HG02885 (cell line): ENCODE results near the gene COQ5.
"Not testable (repeated sequence)": the region's sequence is repeated elsewhere in the genome, so short reads cannot be mapped to it uniquely, and the experiment has no call there.

Experiments
- ATAC-seq: cut with Tn5 transposase; IDR thresholded peaks from one replicate; pipeline ENCODE4 v1.9.1; 2021; ENCODE audit warnings: mild to moderate bottlenecking; ENCODE audit not compliant: unreplicated experiment, poor library complexity

The COQ5 gene

DNA sequence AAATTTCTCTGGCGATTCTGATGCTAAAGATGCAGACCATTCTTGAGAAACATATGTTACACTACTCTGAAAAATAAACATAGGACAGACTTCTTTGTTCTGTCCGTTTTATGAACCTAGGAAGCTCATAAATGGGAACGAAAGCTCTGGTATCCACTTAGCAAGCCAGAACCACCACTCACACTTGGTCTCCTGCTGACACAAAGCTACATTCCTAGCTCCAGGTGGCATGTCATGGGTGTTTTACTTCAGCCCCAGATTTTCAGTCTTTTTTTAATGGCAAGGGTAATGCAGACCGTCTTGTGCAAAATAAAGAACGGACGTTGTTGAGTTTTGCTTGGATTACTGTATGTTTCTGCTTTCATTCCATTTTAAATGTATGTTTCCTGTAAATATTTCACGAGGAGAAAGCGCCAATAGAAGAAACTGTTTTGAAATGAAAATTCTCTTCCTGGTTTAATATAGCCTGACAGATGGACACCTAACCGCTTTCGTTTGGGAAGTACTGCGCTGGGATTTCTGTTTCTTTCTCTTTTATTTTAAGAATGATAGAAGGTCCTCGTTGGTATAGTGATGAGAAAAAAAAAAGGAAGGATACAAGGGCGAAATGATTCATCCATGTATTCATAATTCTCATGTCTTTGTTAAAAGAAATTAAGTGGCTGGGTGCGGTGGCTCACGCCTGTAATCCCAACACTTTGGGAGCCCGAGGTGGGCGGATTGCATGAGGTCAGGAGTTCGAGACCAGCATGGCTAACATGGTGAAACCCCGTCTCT is 871 bp upstream of the COQ5 start:
- ATAC-seq = no peak

DNA sequence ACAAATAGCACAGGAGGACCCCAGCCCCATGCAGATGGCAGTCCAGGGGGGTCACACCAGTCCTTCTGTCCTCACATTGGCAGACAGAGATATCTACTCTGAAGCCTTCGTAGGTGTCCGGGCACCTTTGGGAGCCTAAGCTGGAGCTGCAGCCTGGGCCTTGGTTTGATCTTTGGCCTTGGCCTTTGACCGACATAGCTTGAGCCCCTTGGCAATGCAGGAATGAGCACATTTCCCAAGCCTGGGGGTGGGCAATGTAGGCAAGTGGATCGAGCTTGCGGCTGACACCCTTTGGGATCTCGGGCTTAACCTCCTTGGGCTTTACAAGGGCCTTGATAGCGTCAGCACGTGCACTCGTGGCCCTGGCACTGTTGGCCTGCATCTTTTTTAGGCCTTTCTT is 6.4 kb downstream of the COQ5 start:
- ATAC-seq = no peak

DNA sequence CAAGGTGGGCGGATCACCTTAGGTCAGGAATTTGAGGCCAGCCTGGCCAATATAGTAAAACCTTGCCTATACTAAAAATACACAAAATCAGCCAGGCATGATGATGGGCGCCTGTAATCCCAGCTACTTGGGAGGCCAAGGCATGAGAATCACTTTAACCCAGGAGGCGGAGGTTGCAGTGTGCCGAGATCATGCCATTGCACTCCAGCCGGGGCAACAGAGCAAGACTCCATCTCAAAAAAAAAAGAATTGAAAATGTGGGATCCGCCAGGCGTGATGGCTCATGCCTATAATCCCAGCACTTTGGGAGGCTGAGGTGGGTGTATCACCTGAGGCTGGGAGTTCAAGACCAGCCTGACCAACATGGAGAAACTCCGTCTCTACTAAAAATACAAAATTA is 9.6 kb downstream of the COQ5 start:
- not testable (repeated sequence) for ATAC-seq

DNA sequence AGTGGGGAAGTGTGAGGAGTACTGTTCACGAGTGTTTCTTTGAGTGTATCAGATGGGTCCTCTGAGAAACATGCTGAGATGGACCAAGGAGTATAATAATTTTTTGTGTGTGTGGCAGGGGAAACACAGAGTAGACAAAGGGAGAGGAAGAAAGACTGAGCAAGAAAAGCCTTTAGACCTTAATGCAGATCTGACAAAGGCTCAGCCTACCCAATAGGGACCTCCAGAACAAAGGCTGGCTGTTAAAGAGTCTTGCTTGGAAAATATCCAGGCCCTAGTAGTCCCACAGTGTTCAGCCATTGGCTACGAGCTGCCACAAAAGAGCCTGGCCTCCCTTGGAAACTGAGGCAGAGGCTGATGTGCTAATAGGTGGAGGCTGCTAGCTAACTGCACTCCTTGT is 13.5 kb downstream of the COQ5 start:
- no peak for ATAC-seq

DNA sequence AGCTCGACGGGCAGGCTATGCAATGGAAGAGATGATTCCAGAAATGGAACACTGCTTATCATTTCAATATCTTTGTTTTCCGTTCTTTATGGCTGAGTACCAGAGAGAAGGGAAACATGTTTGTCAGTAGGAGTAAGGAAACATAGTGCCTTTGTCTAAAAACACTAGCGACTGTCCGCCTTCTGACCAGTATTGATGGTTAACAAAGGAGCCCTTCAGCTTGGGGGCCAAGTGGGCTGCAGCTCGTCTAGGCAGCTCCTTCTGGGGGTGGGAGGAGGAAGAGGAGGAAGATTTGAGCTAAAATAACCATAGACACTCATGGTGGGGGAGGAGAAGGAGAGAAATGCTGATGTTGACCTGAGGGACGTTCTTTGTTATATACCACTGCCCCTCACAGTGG is 15.0 kb downstream of the COQ5 start:
- ATAC-seq = no peak

DNA sequence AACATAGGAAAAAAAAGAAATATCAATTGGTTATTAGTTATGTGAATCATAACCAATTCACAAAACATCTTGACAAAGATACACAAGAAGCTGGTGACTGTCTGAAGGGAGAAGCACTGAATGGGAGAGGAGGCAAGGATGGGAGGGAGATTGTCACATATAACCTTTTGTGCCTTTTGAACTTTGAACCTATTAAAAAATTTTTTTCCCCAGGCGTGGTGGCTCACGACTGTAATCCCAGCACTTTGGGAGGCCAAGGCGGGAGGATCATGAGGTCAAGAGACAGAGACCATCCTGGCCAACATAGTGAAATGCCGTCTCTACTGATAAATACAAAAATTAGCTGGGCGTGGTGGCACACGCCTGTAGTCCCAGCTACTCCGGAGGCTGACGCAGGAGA is 20.4 kb downstream of the COQ5 start:
- no peak for ATAC-seq

DNA sequence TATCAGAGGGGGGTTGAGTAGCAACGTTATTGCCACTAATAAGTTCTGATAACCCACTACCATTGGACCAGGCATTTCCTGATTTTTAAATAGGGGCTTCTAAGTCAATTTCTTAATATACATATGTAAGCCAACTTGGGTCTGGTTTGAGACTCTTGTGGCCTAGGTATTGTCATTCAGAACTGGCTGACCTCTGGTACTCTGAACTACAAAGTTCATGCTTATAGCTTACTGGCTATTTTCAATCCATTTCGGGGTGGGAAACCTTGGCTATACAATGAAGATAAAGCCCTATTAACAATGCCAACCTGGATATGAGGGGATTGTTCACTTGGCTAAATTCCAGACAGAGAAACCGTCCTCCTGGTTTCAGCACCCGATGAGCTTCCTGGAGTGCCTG is 24.4 kb downstream of the COQ5 start:
- no peak for ATAC-seq

DNA sequence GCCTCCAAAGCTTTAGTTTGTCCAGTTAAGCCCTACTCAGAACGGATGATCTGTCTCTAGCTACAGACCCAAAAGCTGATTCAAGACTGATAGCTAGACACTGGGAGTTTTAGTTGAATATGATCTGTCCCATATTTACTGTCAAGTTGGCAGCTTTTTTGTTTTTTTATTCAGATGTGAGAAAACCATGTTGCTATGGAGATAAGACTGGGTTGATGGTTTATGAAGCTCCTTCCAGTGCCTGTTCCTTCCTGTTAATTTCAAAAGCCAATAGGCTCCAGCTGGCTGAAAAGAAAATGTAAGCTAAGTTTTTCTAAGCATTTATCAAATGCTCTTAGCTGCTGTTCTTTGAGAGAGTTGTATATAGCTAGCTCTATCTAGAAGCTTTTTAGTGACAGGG is 28.4 kb downstream of the COQ5 start:
- ATAC-seq = no peak

DNA sequence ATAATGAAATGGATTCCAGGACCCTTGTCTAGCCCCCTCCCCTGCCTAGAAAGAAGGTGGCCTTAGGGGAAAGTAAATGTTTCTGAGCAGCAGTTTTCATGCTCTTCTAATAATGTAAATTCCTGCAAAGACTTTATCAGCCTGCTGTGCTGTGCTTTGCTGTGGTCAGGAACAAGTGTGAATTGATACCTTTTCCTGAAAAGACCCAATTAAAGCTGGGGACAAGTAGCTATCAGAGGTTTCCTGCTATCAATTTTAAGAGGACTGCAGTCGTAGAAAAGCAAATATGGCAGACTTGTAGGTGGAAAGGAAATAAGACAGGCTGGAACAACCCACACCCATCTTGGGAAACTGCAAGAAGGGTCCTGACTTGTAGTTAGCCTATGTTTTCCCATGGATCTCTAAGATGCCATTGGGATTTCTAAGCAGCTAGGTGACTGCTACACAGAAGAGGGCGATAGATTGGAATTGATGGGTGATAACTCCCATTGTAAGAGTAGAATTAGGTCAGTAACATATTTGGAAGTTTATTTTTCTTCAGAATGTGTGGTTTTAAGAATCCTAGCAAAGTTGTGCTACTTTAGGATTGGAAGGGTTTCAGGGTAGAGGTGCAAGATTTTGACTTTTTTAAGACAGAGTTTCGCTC is 30.0 kb downstream of the COQ5 start:
- ATAC-seq = no peak

DNA sequence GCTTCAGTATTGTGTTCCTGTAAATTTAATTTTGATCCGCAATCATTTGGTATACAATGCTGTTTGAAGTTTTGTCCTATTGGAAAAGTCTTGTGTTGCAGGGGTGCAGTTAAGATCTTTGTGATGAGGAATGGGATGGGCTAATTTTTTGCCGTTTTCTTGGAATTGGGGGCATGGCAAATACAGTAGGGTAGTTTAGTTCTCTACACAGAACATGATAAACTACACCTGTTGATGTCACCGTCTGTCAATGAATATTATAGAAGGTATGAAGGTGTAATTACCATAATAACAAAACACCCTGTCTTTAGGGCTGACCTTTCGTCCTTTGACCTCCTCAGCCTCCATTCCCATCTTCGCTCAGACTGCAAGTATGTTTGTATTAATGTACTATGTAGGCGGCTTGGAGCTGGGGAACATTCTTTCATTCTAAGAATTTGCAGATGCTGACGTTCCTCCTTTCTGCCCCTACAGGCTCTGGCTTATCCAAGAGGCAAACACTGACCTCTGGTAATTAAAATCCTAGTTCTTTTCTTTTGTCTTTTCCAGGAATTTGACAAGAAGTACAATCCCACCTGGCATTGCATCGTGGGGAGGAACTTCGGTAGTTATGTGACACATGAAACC is 31.3 kb downstream of the COQ5 start:
- ATAC-seq = no peak

DNA sequence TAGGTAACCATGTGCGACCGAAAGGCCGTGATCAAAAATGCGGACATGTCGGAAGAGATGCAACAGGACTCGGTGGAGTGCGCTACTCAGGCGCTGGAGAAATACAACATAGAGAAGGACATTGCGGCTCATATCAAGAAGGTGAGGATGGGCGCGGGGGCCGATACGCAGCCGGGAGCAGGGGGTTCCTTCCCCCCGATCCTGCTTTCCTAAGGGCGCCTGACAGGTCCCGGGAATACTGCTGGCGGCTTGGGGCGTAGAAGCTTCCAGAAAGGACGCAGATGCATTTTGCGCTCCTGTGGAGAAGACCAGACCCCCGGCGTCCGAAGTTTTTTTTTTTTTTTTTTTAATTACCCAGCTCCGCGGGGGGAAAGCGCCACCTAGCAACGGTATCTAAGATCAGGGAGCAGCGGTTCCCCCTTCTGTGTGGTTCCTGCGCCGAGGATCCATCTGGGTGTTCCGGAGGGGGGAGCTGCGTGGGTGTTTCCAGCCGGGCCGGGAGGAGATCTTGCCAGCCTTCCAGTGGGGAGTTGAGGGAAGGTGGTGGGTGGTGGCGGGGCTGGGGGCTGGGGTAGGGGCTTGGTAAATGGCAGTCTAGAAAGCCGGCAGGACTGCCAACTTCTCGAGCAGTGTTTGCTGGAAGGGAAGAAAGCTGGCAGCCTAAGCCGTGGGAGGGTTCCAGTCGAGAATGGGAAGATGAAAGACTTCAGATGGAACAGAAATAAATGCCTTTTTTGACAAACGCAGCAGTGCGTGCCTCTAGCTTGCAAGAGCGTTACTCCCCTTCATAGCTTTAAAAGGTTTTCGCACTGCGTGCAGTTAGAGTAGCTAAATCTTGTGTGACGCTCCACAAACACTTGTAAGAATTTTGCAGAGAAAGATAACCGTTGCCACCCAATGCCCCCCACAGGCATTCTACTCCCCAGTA is 32.3 kb downstream of the COQ5 start:
- ATAC-seq = peak; percentile 15

DNA sequence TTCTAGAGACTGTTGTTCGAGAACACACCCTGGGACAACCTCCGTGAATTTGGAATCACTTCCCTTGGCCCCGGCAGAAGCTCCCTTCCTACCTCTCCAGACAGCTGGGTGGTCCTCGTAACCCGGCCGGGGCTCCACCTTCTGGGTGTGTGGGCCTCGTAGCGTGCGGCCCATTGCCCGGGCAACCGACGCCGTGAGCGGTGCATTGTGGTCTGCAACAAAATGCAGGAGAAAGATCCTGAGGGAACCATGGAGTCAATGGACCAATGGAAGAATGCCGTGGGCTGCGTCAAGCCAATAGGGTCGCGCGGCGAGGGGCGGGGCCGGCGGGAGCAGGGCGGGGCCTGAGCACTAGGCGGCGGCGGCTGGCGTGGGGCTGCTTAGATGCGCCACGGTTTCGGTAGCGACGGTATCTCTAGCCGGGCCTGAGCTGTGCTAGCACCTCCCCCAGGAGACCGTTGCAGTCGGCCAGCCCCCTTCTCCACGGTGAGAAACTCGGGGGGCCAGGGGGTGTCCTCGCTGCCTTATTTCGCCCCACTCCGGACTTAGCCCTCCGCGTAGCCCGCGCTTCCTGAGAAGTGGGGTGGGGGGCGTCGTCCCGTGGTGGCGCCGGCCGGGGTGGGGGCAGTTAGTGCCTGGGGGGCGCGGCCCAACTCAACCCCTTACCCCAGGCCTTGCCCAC is 33.1 kb downstream of the COQ5 start, which contains the start of gene DYNLL1:
DYNLL1 (plus strand) TSS at position 383 of the 682 bp plus-strand sequence. CDS start 309 bp downstream, outside the sequence.
- peak; percentile 97 for ATAC-seq

DNA sequence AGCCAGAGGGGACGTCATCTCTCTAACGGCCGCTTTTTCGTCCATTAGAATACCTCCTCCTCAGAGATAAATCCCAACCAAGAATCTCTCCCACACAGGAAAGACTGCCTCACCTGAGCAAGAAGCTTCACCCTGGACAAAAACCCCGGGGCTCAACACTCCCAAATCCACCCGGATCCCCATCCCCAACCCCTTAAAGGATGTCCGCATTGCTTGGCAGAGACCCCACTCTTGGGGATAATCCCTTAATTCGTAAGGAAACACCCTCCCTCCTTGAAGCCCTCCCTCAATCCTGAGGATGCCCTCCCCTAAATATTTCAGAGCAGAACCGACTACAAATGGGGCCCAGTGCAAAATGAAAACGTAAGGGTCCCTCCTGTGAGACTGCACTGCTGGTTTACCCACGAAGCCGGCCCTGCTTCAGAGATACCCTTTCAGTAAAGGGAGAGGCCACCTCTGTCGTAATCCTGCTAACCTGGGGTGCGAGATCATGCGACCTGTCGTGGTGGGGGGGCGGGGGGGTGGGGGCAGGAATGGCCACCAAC is 33.7 kb downstream of the COQ5 start:
- no peak for ATAC-seq

DNA sequence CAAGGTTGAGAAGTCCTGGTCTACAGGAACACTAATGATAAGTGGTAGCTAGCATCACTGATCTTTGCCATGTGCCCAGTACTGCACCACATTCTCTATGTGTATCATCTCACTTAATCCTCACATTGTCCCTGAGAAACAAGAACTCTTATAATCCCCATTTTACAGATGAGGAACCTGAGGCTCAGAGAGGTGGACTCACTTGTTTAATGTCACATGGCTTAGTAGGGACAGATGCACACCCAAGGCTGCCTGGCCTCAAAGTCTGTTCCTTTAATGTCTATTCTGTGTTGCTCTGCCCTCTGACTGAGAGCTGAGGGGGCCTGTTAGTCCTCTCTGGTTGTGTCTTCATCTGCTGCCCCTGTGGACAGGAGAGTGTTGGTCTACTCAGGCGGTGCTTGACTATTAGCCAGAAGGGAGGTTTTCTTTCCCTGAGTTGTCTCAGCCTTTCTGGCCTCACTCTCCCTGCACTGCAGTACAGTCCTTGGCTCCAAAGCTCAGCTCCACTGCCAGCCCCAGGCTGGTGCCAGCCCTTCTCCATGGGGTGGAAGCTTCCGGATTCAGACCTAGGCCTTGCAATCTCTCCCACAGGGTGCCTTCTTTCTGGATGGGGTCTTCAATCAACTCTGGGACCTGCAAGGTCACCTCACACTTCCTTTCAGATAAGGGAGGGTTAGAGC is 38.0 kb downstream of the COQ5 start:
- no peak for ATAC-seq

DNA sequence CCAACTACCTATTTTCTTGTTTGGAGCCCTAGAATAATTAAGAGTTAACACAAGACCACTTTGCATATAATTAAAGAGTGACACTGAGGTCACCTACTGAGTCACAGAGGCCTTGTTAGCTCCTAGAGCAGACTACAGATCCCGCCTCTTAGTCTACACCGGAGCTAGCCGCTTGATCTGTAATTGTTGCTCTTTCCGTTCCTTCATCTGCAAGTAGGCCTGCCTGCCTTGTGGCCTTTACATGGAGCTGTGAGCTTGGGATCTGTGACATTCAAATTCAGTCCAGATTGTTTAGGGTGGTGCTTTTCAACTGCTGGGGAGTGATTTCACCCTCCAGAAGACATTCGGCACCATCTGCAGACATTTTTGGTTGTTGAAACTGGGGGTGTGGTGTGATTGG is 38.6 kb downstream of the COQ5 start:
- no peak for ATAC-seq

DNA sequence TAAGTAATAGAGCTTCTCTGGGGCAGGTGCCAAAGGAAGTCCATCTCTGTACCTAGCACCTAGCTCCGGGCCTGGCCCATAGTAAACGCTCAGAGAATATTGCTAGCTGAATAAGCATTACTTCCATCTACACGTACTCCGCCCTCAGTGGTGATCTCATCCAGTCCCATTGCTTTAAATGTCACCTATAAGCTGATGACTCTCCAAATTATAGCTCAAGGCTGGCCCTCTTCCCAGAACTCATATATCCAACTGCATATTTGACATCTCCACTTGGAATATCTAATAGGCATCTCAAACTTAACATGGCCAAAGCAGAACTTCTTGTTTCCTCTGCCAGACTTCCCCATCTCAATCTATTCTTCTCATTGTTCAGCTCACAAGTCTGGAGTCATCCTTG is 39.9 kb downstream of the COQ5 start:
- no peak for ATAC-seq

DNA sequence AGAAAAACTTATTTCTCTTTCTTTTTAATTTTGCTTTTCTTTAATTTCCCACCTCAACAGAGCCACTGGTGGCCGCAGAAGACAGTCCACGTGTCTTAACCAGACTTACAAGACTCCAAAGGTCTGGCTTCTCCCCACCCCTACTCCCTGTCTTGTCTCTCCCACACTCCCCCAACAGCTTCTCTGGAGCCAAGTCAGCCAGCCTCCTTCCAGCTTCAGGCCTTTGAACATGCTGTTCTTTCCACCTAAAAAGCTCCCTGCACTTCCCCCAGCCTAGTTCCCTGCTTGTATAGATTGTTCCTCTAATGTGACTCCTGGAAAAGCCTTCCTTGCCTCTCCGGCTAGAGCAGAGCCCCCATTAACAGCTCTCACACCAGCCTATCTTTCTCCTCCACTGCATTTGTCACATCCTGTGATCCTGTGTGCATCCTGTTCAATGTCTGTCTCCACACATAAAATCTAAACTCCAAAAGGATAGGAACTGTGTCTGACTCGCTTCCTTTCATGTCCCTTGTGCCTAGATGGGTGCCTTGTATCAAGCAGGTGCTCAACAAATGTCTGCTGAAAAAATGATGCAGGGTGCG is 40.8 kb downstream of the COQ5 start:
- no peak for ATAC-seq

DNA sequence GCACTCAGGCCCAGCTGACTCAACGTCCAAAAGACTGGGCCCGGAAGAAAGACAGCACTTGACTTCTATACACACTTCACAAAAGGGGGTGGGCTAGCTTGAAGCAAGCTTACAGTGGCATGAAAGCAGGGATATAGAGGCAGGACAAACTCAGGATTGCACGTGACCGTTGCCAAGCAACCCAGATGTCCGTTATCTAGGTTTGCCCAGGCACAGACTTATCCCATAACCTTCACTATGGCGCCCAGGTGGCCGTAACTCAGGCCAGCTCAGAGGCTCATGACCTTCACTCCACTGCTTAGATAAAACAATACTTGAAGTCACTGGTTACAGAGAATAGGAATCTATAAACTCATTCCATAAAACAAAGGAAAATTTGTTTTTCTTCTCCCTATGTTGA is 41.4 kb downstream of the COQ5 start:
- ATAC-seq = not testable (repeated sequence)
